NCI-H460 (cell line): ENCODE measurements around the gene ADGRA1. TPM values are rescaled to one million over a fixed set of nuclear protein-coding genes. Genes with fewer than 3 reads are reported as not detected.

ENCODE experiments used
- DNase-seq: peaks from one replicate; pipeline ENCODE4 v3.0.0-alpha.2; 2016; ENCODE audit warnings: low read depth; ENCODE audit errors: extremely low read depth
- total RNA-seq: library from RNA; depleted of rRNA; stranded (reverse); fragments of >200 nt; shearing (Covaris generic); gene quantifications from 2 replicates; pipeline ENCODE4 v1.2.3, GENCODE V29; 2014

The ADGRA1 gene
- total RNA-seq, 1 experiment from 2014 or later = not detected

DNA sequence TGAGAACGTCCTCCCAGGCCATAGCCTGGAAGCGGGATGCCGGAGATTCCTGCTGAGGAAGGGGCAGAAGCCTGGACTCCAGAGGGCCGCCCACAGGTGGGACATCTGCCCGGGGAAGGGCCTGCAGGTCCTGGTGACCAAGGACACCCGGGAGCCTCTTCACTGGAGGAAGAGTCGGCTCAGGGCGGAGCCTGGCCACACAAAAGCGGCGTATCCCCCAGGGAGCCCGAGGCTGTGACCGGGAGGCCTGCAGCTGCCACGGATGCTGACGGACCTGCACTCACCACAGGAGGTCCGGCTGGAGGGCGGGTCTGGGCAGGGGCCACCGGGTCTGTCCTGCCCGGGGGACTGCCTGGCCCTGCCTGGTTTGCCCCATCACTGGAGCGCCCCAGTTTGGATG lies 15.5 kb upstream of the ADGRA1 start:
- no peak for DNase-seq

DNA sequence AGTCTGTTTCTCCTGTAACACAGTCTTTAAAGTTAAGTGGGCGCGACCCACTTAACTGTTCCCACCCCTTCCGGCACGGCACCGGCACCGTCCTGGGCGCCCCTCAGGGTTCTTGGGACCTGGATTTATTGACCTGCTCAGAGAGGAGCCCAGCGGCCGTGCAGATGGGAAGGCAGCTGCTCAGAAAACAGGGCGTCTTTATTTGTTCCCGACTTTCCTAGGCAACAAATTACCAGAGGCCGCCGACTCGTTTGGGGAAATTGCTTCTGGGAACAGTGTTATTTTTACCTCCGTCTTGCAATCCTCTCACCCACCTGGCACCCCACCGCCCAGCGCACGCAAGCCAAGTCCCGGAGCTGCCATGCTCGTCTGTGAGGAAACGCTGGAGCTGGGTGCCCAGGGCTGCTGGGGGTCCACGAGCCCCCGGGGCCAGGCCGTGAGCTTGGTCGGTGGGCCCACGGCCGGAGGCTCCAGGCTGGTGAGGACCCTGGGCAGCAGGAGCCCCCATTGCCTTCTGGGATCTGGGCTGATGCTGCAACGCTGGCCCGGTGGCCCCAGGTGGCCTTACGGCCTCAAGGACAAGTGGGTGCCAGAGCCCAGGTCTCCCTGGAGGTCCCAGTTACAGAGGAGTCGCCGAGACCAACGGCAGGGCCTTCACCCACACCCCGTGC lies 14.9 kb upstream of the ADGRA1 start:
- DNase-seq = no peak

DNA sequence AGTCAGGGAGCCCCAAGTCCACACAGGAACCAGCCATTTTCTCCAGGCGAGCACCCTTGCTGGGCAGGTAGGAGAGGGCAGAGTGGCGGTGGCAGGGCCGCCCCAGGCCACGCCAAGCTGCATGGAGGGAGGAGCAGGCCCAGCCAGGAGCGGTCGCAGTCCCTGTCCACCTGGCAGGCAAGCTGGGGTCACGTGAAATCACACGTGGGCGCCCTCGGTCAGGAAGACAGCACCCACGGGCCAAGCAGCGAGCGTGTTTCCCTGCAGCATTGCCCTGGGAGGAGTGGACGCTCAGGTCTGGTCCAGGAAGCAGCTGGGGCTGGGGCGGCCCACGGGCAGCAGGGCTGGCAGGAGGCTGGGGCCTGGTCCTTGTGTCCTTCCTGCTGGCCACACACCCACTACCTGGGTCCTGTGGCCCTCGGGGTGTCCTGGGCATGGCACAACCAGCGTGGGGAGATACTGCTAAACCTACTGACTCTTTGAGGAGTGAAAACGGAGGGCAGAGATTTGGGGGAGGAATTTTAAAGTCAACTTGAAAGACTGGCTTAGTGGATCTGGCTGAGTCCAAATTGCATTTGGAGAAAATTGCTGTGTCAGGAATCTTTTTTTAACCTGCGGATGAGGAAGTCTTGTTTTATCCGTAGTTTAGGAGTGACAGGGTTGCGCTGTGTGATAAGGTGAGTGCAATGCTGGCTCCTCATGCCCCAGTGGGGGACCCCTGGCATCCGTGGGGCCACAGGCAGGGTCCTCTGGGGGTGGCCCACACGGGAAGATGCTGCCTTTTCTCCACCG lies 12.2 kb upstream of the ADGRA1 start:
- DNase-seq = no peak

DNA sequence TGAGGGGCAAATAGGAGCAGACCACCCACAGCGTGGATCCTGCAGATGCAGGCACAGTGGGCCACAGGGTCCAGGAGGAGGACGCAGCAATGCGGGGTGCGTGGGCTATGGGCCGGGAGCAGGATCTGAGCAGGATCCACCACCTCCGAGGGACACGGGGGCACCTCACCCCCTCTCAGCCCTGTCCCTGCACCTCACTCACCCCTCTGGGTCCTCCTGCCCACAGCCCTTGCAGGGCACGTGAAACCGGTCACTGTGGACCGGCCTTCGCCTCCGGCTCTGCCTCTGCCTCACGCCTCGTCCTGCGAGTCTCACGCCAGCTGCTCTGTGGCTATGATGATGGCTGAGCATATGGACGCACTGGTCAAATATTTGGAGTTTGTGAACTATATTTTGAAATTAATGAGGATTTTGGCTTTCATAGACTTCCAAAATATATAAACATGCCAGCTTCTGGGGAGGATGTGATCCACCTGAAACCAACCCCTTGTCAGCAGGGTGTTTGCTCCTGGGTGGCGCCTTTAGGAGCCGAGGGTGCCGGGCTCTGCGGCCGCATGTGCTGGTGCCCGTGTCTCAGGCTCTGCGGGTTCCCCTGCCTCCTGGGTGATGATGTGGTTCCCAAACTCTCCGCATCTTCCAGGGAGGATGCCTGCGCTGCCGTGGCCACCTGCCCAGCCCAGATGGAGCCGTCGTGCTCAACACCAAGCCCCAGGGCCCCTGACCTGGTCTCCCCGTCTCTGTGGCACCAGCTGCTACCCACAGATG lies 11.3 kb upstream of the ADGRA1 start:
- DNase-seq = no peak

DNA sequence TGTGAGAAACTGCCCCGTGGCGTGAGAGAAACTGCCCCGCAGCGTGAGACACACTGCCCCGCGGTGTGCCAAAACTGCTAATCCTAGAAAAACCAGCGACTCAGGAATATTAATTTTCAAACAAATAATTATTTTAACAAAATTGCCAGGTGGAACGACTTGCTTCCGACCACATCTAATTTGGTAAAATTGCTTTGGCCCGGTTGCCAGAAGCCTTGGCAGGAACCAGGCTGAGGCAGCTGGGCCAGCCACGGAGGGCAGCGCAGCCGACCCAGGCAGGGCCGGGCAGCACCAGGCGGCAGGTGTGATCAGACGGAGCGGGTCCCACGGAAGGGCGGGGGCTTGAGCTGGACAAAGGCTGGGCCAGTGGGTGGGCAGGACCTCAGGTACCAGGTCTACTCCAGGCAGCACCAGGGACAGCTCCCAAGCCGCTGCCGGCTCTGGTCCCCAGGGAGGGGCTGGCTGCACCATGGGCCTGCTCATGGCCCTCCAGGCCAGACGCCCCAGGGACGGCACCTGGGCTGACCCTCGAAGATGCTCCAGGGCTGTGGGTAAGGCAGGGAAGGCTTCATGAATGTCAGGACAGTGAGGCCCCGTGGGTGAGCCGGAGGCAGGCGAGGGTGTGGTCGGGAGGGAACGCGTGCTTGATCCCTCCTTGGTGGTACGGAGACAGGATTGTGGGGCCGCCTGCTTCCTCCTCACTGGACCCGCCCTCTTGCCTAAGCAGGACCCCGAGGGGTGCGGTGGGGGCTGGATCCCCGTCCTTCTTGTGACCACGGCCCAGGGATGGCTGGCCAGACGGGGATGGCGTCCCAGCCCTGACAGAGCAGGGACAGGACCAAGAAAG lies 7.7 kb upstream of the ADGRA1 start:
- DNase-seq = no peak

DNA sequence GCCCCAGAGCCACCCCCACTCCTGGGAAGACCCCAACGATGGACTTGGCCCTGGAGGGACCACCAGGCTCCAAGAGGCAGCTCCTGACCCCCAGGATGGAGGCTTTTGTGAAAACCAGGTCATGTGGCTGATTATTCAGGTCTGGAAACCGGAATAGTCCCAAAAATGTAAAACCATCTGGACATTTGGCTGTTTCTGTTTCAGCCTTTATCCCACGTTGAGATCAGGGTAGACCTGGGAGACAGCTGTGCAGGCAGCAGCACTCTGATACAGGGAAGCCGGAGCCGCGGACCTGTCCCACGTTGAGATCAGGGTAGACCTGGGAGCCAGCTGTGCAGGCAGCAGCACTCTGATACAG lies 7.1 kb upstream of the ADGRA1 start:
- DNase-seq = no peak

DNA sequence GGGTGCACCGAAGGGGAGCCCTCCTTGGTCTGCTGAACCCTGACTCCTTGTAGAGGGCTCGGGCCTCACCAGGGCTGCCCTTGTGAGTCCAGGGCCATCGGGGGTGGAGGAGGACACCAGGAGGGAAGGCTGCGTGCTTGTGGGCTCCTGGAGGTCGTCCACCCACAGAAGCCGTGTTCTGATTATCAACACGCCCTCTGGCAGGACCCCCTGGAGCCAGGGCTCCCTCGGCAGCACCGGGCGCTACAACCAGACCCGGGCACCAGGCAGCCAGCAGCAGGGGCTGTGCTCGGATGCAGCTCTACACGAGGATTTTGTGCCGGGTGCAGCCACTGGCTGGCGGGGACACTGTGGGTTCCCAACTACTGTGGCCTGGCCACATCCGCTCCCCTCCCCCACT lies 6.1 kb upstream of the ADGRA1 start:
- DNase-seq = no peak

DNA sequence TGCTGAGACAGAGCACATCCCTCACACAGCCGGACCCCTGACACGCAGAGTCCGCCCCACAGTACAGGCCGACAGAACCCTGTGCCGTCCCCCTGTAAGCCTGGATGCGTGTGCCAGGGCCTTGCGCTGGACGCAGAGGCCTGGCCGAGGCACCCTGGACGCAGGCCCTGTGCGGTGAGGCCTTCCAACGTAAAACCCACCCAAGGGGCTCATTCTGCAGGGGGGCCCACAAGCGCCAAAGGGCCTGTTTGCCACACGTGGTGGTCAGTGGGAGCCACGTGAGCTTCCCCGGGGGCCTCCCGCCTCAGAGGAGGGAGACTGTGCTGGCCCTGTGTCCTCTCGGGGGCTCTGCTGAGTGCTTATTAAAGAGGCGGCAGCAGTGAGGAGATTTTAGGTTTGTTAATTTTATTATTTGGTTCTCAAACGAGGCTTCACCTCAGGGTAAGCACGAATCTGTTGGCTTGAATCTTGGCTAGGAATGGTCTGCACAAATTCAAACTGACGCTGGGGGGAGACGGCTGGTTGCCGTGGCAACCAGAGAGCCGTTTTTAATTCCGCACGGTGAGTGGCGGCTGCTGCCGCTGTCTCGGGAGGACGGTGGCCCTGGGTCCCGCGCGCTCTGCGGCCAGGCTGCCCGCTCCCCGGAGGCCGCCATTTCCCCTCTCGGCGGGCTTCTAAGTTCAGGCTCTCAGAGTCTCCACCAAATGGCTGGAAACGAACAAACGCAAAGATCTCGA lies 4.9 kb upstream of the ADGRA1 start:
- DNase-seq = no peak

DNA sequence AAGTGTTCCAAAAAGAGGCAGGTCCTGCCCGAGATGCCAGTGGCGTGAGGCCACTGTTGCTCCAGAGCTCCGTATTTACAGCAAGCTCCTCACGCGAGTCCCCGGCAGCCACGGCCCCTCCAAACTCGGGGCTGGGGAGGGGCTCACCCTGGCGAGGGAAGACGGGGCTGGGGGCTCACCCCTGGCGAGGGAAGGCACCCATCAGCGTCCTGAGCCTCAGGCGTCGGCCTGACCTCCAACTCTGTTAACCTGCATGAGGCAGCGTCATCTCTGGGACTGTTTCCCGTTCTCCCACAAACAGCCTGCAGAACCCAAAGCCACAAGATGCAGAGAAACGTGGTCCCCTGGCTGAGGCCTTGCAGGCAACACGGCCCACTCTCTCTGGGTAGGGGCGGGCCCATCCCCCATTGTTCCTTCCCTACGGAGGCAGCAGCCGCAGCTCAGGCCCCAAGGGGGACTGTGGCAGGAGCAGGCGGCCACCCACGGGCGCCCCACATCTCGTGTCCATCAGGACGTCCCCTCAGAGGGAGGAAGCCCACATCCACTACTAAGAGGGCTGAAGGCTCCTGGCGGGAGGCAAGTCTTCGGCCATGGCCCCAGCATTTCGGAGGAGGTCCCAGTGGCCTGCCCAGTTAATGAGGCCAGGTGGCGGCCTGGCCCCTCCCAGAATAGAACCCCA lies 4.2 kb upstream of the ADGRA1 start:
- DNase-seq = no peak

DNA sequence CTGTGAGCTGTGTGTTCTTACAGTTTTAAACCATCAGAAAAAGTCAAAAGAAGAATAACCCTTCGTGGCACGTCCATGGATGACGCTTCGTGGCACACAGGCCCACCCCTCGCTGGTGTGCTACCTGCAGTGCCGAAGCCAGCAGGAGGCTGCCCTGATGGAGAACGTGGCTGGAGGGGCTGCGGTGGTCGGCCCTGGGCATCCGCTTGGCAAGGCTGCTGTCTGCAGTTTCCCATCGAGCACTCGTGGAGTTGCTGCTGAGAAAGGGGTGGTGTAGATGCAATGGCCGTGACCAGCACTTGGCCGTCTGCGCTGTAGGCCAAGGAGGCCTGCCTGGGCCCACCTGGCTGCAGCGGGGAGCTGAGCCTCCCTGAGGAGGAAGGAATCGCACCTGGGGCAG lies 3.2 kb upstream of the ADGRA1 start:
- no peak for DNase-seq

DNA sequence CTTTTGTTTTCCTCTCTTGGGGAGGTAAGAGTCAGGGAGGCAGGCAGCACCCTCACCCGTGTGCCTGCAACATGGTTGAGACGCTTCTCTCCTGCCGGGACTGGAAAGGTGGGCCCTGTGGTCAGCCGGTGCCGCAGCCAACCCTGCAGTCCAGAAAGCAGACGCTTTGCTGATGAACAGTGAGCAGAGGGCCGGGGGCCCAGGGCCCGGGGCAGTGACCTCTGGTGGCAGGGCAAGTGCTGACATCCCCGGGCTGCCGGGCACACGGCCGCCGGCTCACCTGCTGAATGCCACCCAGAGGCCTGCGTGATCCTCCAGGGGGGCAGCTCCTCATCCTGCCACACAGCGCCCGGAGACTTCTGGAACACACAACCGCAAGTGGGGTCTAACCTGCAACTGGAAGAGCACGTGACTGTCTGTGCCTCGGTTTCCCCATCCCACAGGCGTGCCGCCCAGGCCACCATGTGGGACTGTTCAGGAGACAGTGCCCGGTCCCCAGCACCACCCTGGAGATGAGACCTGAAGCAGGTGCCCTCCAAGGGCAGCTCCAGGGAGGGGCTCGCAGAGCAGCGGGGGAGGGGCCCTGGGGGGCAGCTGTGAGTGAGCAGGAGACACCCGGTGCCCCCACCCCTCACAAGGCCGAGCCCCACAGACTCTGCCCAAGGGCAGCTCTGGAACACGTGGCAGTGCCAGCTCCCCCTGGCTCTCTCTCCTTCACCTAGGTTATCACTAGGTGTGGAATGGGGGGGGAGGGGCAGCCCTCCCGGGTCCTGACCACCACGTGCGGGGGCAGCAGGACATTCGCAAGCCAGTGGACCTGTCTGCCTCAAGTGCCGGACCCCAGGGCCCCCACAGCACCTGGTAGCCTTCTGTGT lies 2.2 kb upstream of the ADGRA1 start:
- no peak for DNase-seq

DNA sequence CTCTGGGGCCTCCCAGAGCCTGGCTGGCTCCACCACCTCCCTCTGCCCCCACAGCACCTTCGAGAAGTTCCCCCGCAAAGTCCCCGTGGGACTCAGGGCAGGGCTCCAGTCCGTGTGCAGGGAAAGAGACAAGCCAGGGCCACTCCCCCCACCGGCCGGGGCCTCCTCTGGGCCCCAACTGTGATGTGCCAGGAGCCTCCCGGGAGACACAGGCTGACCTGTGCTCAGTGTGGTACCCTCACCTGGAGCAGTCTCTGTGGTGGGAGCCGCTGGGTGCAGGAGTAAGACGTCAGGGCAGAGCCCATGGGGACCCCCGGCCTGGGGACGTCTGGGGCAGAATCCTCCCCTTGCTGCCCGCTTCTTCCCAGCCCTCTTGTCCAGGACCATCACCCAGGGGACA lies 1.5 kb upstream of the ADGRA1 start:
- DNase-seq = no peak

GRCh38 chr10:133087045-133087678 lies 562 bp upstream of the ADGRA1 start:
- no peak for DNase-seq

DNA sequence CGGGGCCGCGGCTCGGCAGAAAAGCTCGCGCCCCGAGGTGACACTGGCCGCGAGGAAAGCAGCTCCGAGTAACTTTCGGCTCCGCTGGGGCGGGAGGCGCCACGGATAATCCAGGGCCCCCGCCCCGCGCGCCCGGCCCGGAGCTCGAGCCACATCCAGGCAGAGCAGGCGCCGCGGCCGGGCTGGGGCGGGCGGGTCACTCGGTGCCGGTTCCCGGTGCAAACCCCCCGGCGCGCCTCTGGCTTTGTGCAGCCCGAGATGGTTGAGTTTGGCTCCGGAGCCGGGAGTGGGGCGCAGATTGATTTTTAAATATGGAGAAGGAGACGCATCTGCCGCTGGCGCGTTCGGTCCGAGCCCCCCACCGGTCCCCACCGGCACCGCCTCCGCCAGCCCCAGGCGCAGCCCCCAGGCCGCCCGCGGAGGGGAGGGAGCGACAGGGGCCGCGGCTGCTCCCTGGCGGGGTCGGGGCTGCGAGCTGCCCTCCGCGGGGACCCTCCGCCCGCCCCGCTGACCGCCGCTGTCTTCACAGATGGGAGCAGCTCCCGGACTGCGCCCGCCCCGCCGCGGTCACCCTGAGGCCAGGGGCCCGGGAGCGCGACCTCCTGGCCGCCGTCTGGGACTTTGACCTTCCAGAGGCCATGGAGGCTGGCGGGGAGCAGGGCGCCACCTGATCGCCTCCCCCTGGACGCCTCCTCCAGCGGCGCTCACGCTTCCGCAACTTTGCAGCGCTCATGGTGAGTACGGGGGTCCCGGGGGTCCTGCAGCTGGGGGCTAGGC lies 643 bp downstream of the ADGRA1 start:
- no peak for DNase-seq

DNA sequence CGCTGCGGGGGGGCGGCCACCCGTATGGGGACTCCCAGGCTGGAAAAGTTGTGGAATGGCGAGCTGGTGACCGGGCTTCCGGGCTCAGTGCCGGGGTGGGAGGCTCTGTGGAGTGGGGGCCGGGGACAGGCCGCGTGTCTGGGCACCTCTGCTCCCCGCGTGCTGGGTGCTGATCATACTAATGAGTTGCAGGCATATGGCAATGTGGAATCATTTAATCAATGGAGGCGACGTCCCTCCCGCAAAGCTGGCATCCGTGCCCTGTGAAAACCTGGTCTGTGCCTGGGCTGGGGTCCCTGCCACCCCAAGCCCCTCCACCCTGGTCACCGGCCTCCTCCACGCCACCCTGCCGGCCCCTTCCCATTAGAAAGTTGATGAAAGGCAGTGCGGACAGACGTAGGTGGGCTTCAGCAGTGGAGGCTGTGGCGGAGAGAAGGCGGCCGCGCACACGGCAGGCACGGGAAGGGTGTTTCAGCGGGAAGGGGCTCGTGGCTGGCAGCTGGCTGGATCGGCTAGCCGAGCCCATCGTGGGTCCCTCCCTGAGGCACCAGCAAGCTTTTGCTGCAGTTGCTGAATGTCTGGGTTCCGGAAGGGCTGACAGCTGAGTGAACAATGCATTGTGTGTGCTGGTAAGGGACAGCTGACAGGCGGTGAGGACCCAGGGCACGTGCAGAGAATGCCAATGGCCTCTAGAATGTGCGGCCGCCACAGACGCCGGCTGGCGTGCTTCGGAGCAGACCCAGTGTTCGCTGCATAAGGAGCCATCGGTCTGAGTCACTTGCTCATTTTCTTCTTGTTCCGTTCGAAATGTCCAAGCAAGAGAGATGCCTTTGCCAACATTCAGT lies 1.5 kb downstream of the ADGRA1 start:
- no peak for DNase-seq

- DNase-seq = no peak
These were observed 2.4 kb downstream of the ADGRA1 start for GRCh38 chr10:133090101-133090500.
